ENCODE measurements around the gene CERS5.

DNA sequence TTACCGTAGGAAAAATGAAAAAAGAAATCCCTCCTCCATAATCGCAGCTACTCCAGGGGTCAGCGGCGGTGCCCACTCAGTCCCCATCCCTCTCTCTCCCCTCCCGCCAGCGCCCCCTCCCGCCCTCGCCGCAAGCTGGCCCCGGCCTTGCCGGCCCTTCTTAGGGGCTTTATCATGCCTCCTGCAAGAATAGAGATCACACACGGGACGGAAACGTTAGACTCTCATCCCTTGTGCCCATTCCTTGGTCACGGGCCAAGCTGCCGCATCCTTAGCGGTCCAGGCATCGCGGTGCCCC is 55.8 kb downstream of the CERS5 start:
- TF ChIP-seq, protein P1, sequence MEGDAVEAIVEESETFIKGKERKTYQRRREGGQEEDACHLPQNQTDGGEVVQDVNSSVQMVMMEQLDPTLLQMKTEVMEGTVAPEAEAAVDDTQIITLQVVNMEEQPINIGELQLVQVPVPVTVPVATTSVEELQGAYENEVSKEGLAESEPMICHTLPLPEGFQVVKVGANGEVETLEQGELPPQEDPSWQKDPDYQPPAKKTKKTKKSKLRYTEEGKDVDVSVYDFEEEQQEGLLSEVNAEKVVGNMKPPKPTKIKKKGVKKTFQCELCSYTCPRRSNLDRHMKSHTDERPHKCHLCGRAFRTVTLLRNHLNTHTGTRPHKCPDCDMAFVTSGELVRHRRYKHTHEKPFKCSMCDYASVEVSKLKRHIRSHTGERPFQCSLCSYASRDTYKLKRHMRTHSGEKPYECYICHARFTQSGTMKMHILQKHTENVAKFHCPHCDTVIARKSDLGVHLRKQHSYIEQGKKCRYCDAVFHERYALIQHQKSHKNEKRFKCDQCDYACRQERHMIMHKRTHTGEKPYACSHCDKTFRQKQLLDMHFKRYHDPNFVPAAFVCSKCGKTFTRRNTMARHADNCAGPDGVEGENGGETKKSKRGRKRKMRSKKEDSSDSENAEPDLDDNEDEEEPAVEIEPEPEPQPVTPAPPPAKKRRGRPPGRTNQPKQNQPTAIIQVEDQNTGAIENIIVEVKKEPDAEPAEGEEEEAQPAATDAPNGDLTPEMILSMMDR (IDR thresholded peaks at IDR 0.05) = no peak
- no peak for TF ChIP-seq POLR2A (IDR thresholded peaks at IDR 0.05)

All from esophagus squamous epithelium (tissue), 4 donors.